PC-3 (cell line): ENCODE results near the gene RABGGTB.

Source experiments
- EZH2 ChIP-seq: fragments of 300-600 bp; sonication (generic); IDR thresholded peaks from one replicate; pipeline ENCODE4 v1.6.1; 2017; ENCODE audit warnings: antibody characterized with exemption, mild to moderate bottlenecking, low read length; ENCODE audit not compliant: unreplicated experiment
- EZH2phosphoT487 ChIP-seq: fragments of 300-600 bp; sonication (generic); IDR thresholded peaks from 2 replicates; pipeline ENCODE4 v1.6.1; 2018; ENCODE audit warnings: mild to moderate bottlenecking, antibody characterized with exemption, low read length, borderline replicate concordance

DNA sequence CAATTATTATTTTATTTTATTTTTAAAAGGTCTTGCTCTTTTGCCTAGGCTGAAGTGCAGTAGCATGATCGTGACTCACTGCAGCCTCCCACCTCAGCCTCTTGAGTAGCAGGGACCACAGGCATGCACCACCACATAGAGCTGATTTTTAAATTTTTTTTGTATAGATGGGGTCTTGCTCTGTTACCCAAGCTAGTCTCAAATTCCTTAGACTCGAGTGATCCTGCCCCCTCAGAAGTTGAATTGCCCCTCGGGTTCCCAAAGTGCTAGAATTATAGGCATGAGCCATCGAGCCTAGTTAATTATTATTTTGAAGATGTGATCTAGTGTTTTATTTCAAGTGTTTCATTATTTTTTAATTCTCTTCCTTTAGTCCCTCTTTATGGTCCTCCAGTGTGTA, 22.9 kb downstream of the RABGGTB start:
- TF ChIP-seq EZH2 (no peak), EZH2phosphoT487 (no peak)
